Muscle of leg (tissue), 11 donors: ENCODE data around the gene ATXN7L3. TPM values are rescaled to one million over a fixed set of nuclear protein-coding genes. Genes with fewer than 3 reads are reported as not detected.
"Not testable (repeated sequence)": the region's sequence is repeated elsewhere in the genome, so short reads cannot be mapped to it uniquely, and the experiment has no call there.

ENCODE experiments used
- DNase-seq: peaks from one replicate; pipeline ENCODE4 v3.0.0; 2013
- H3K27ac ChIP-seq: one replicate; pipeline ENCODE4 v1.5.1; 2013; ENCODE audit warnings: mild to moderate bottlenecking, low read length, control low read depth
- H3K27me3 ChIP-seq: one replicate; pipeline ENCODE4 v1.6.1; 2013; ENCODE audit warnings: low read length; ENCODE audit not compliant: control insufficient read depth, insufficient read depth
- H3K36me3 ChIP-seq: one replicate; pipeline ENCODE4 v1.6.1; 2013; ENCODE audit warnings: low read length; ENCODE audit not compliant: control insufficient read depth, insufficient read depth
- H3K4me1 ChIP-seq: one replicate; pipeline ENCODE4 v1.6.1; 2013; ENCODE audit warnings: low read length; ENCODE audit not compliant: control insufficient read depth, insufficient read depth
- H3K4me3 ChIP-seq: one replicate; pipeline ENCODE4 v1.5.1; 2013; ENCODE audit warnings: low read length, control low read depth
- H3K9me3 ChIP-seq: replicated peaks from 2 replicates; pipeline ENCODE4 v1.6.1; 2013; ENCODE audit warnings: low read depth, low read length; ENCODE audit not compliant: control insufficient read depth
- WGBS: methylation state at CpG from one replicate; pipeline ENCODE4 v1.1.5; 2013; ENCODE audit warnings: missing lambda C conversion rate; ENCODE audit not compliant: insufficient coverage; 5-methylcytosine and 5-hydroxymethylcytosine counted together
- polyA plus RNA-seq, 8 donors: library from polyadenylated mRNA; unstranded; fragments of 120-200 nt; gene quantifications; one replicate each; pipeline versions ENCODE4 v1.2.1 to v1.2.3, GENCODE V29; 2013; ENCODE audit warnings: inconsistent platforms in 1 of 8, low replicate concordance in 1 of 8; ENCODE audit not compliant: insufficient read length in 8 of 8, insufficient read depth in 1 of 8
- total RNA-seq: library from RNA; stranded (reverse); fragments of 120-200 nt; gene quantifications from one replicate; pipeline ENCODE4 v1.2.4, GENCODE V29; 2013

The ATXN7L3 gene
- total and polyA plus RNA-seq, 9 donors = 31.8 to 58.2 (median 54.4) TPM

- peaks cover 20% of the 10 kb centered on the region for H3K36me3 ChIP-seq
- no peaks in the 10 kb centered on the region for H3K27me3 ChIP-seq
- WGBS = 82% methylated on average over 4 of the region's 4 CpGs
- DNase-seq = no peak
- no peaks in the 10 kb centered on the region for H3K4me1 ChIP-seq
- no peak overlapping the region for H3K4me3 ChIP-seq
- H3K27ac ChIP-seq = no peak overlapping the region
- H3K9me3 ChIP-seq = no peaks in the 10 kb centered on the region
Observed at GRCh38 chr17:44149750-44150329, 49.8 kb downstream of the ATXN7L3 start.

- H3K36me3 ChIP-seq = peaks cover 20% of the 10 kb centered on the region
- H3K27me3 ChIP-seq, H3K4me1 ChIP-seq, H3K9me3 ChIP-seq, DNase-seq, H3K4me3 ChIP-seq, H3K27ac ChIP-seq: not testable (repeated sequence)
- no CpG with 5 or more reads among the region's 3 CpGs for WGBS
Observed at GRCh38 chr17:44149066-44149465, 50.6 kb downstream of the ATXN7L3 start.

- Histone ChIP-seq H3K36me3 (peaks cover 20% of the 10 kb centered on the region), H3K4me3 (no peak overlapping the region), H3K27ac (no peak overlapping the region), H3K4me1 (peaks cover 1% of the 10 kb centered on the region), H3K27me3 (no peaks in the 10 kb centered on the region), H3K9me3 (no peaks in the 10 kb centered on the region)
- DNase-seq = no peak
- WGBS = no CpG with 5 or more reads among the region's 4 CpGs
Observed at GRCh38 chr17:44147812-44148211, 51.9 kb downstream of the ATXN7L3 start.

- Histone ChIP-seq H3K27ac (no peak overlapping the region), H3K4me3 (no peak overlapping the region), H3K27me3 (no peaks in the 10 kb centered on the region), H3K4me1 (peaks cover 9% of the 10 kb centered on the region), H3K9me3 (no peaks in the 10 kb centered on the region), H3K36me3 (peaks cover 20% of the 10 kb centered on the region)
- 44% methylated on average over 1 of the region's 2 CpGs for WGBS
- no peak for DNase-seq
Observed at GRCh38 chr17:44146375-44147346, 53.0 kb downstream of the ATXN7L3 start.

- peaks cover 11% of the 10 kb centered on the region for H3K4me1 ChIP-seq
- no peak overlapping the region for H3K27ac ChIP-seq
- WGBS = 95% methylated on average over 4 of the region's 7 CpGs
Observed at GRCh38 chr17:44144966-44145739, 54.5 kb downstream of the ATXN7L3 start.

GRCh38 chr17:44143921-44144320 is 55.8 kb downstream of the ATXN7L3 start:
- Histone ChIP-seq H3K4me1 (peaks cover 11% of the 10 kb centered on the region), H3K36me3 (peaks cover 20% of the 10 kb centered on the region)
- H3K4me3 ChIP-seq, DNase-seq, H3K27me3 ChIP-seq, H3K27ac ChIP-seq, H3K9me3 ChIP-seq: not testable (repeated sequence)
- 84% methylated on average over 5 of the region's 8 CpGs for WGBS

More at GRCh38 chr17:44144966-44145739, 54.5 kb downstream of the ATXN7L3 start:
- Histone ChIP-seq H3K27me3 (no peaks in the 10 kb centered on the region), H3K9me3 (no peaks in the 10 kb centered on the region), H3K36me3 (peaks cover 20% of the 10 kb centered on the region), H3K4me3 (no peak overlapping the region)
- DNase-seq = no peak

Other genes with a start within 250 kb of the ATXN7L3 start
- gene PYY, start 245.9 kb downstream of the ATXN7L3 start, total RNA-seq = not detected
- under 1 TPM in 2 of 8 donors, not detected in 6; 0.17 to 0.80 TPM for gene PYY, start 245.9 kb downstream of the ATXN7L3 start, polyA plus RNA-seq
- gene NAGS, start 195.3 kb downstream of the ATXN7L3 start, total RNA-seq = 0.58 TPM
- 1 to 10 TPM in 1 of 8 donors, under 1 TPM in 7; 0.38 to 2.3 (median 0.61) TPM for gene NAGS, start 195.3 kb downstream of the ATXN7L3 start, polyA plus RNA-seq
- gene TMEM101, start 184.9 kb downstream of the ATXN7L3 start, total RNA-seq = 39.7 TPM
- 10 to 100 TPM; 28.6 to 36.3 (median 32.2) TPM for gene TMEM101, start 184.9 kb downstream of the ATXN7L3 start, polyA plus RNA-seq
- gene LSM12, start 133.2 kb downstream of the ATXN7L3 start, total RNA-seq = 14.4 TPM
- gene LSM12, start 133.2 kb downstream of the ATXN7L3 start, polyA plus RNA-seq = 10 to 100 TPM; 23.6 to 32.6 (median 28.0) TPM
- gene G6PC3, start 129.1 kb downstream of the ATXN7L3 start, total RNA-seq = 16.1 TPM
- gene G6PC3, start 129.1 kb downstream of the ATXN7L3 start, polyA plus RNA-seq = 10 to 100 TPM; 33.6 to 43.8 (median 37.9) TPM
- 52.2 TPM for gene HDAC5, start 76.2 kb downstream of the ATXN7L3 start, total RNA-seq
- gene HDAC5, start 76.2 kb downstream of the ATXN7L3 start, polyA plus RNA-seq = 10 to 100 TPM; 44.4 to 64.4 (median 52.0) TPM
- 1.2 TPM for gene HROB, start 58.0 kb downstream of the ATXN7L3 start, total RNA-seq
- 1 to 10 TPM; 2.1 to 3.4 (median 2.5) TPM for gene HROB, start 58.0 kb downstream of the ATXN7L3 start, polyA plus RNA-seq
- 3.3 TPM for gene ASB16, start 29.2 kb downstream of the ATXN7L3 start, total RNA-seq
- gene ASB16, start 29.2 kb downstream of the ATXN7L3 start, polyA plus RNA-seq = 10 to 100 TPM in 6 of 8 donors, 1 to 10 TPM in 2; 7.7 to 17.9 (median 12.3) TPM
- 33.6 TPM for gene TMUB2, start 12.9 kb downstream of the ATXN7L3 start, total RNA-seq
- gene TMUB2, start 12.9 kb downstream of the ATXN7L3 start, polyA plus RNA-seq = 10 to 100 TPM; 38.2 to 53.2 (median 45.1) TPM
- 54.3 TPM for gene UBTF, start 19.8 kb upstream of the ATXN7L3 start, total RNA-seq
- gene UBTF, start 19.8 kb upstream of the ATXN7L3 start, polyA plus RNA-seq = 10 to 100 TPM; 66.4 to 88.6 (median 76.5) TPM
- gene SLC4A1, start 68.3 kb upstream of the ATXN7L3 start, total RNA-seq = 6.2 TPM
- 10 to 100 TPM in 5 of 8 donors, 1 to 10 TPM in 3; 5.2 to 20.9 (median 12.9) TPM for gene SLC4A1, start 68.3 kb upstream of the ATXN7L3 start, polyA plus RNA-seq
- gene RUNDC3A, start 108.7 kb upstream of the ATXN7L3 start, total RNA-seq = 1.4 TPM
- 1 to 10 TPM; 1.4 to 5.2 (median 3.7) TPM for gene RUNDC3A, start 108.7 kb upstream of the ATXN7L3 start, polyA plus RNA-seq
- 35.9 TPM for gene SLC25A39, start 124.9 kb upstream of the ATXN7L3 start, total RNA-seq
- gene SLC25A39, start 124.9 kb upstream of the ATXN7L3 start, polyA plus RNA-seq = 10 to 100 TPM; 53.5 to 87.7 (median 71.2) TPM
- 91.2 TPM for gene GRN, start 145.4 kb upstream of the ATXN7L3 start, total RNA-seq
- gene GRN, start 145.4 kb upstream of the ATXN7L3 start, polyA plus RNA-seq = 100 to 1,000 TPM; 190 to 247 (median 220) TPM
- 52.9 TPM for gene FAM171A2, start 164.0 kb upstream of the ATXN7L3 start, total RNA-seq
- gene FAM171A2, start 164.0 kb upstream of the ATXN7L3 start, polyA plus RNA-seq = 100 to 1,000 TPM in 3 of 8 donors, 10 to 100 TPM in 5; 55.3 to 110 (median 86.5) TPM
- 2.0 TPM for gene ITGA2B, start 189.8 kb upstream of the ATXN7L3 start, total RNA-seq
- gene ITGA2B, start 189.8 kb upstream of the ATXN7L3 start, polyA plus RNA-seq = 1 to 10 TPM; 1.7 to 4.1 (median 2.8) TPM